ENCODE results near the gene NSUN5.
A peak's percentile ranks its signal among the peaks of the same experiment; 100 is the strongest.
"Not testable (repeated sequence)": the region's sequence is repeated elsewhere in the genome, so short reads cannot be mapped to it uniquely, and the experiment has no call there.

NSUN5 gene

DNA sequence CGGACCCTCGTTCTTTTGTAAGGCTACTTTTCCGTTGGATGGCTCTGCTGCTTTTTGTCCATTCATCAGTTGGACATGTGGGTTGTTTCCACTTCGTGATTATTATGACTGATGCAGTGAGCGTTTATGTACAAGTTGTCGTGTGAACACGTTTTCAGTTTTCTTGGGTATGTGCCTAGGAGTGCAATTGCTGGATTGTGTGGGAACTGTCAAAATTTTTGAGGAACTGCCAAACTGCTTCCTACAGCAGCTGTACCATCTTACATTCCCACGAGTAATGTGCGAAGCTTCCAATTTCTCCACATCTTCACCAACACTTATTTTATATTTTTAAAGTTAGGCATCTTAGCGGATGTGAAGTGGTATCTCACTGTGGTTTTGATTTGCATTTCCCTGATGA is 29.7 kb upstream of the NSUN5 start:
- Mint-ChIP-seq H3K36me3 (no peaks in the 10 kb centered on the region), H3K4me3 (no peak overlapping the region), H3K4me1 (ENCODE audit: low read depth) (no peaks in the 10 kb centered on the region), H3K27me3 (no peaks in the 10 kb centered on the region), H3K27ac (no peak overlapping the region), H3K9me3 (ENCODE audit: low read depth) (no peaks in the 10 kb centered on the region)

GRCh38 chr7:73332447-73332846 is 23.8 kb upstream of the NSUN5 start:
- Mint-ChIP-seq H3K36me3 (no peaks in the 10 kb centered on the region), H3K4me1 (ENCODE audit: low read depth) (no peaks in the 10 kb centered on the region), H3K9me3 (ENCODE audit: low read depth) (no peaks in the 10 kb centered on the region), H3K27ac (no peak overlapping the region), H3K4me3 (no peak overlapping the region), H3K27me3 (no peaks in the 10 kb centered on the region)

GRCh38 chr7:73330772-73331171 is 22.1 kb upstream of the NSUN5 start:
- Mint-ChIP-seq H3K9me3 (ENCODE audit: low read depth) (no peaks in the 10 kb centered on the region), H3K27me3 (no peaks in the 10 kb centered on the region), H3K36me3 (no peaks in the 10 kb centered on the region), H3K4me3 (no peak overlapping the region), H3K4me1 (ENCODE audit: low read depth) (no peaks in the 10 kb centered on the region), H3K27ac (no peak overlapping the region)

DNA sequence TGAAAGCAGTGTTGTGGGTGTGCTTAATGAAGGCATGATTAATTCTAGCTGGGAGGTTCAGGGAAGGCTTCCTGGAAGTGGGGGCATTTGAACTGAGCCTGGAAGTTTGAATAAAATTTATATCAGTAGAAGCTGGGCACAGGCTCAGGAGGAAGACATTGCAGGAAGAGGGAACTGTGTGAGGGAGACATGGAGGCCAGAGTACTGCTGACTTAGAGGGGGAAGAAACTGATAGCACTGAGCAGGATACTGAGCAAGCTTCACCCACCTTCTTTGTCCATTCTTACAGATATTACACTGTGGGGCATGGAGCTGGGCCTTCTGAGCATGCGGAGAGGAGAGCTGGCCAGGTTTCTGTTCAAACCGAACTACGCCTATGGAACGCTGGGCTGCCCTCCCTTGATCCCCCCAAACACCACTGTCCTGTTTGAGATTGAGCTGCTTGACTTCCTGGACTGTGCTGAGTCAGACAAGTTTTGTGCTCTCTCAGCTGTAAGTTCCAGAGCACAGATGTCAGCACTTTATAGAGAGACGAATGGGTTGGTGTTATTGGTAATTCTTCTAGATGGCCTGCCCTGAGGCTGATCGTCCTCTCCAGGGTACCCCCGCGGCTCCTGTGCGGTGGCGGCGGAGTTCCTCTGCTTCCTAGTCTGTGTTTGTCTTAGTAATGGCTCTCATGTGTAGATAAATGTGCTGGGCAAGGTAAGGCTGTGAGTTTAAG is 21.4 kb upstream of the NSUN5 start:
- Mint-ChIP-seq H3K27ac (no peak overlapping the region), H3K9me3 (ENCODE audit: low read depth) (no peaks in the 10 kb centered on the region), H3K4me3 (no peak overlapping the region), H3K36me3 (no peaks in the 10 kb centered on the region), H3K27me3 (no peaks in the 10 kb centered on the region), H3K4me1 (ENCODE audit: low read depth) (no peaks in the 10 kb centered on the region)

DNA sequence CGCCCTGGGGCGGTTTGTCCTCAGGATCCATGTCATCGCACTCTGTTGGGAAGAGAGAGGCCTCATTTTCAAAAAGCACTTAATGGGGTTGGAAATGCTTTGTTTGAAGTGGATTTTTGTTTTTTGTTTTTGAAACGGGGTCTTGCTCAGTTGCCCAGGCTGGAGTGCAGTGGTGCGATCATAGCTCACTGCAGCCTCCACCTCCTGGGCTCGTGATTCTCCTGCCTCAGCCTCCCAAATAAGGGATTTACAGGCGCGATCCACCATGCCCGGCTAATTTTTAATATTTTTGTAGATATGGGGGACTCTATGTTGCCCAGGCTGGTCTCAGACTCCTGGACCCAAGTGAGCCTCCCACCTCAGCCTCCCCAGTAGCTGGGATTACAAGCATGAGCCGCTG is 20.1 kb upstream of the NSUN5 start:
- Mint-ChIP-seq H3K27me3 (no peaks in the 10 kb centered on the region), H3K9me3 (ENCODE audit: low read depth) (no peaks in the 10 kb centered on the region), H3K4me3 (no peak overlapping the region), H3K27ac (no peak overlapping the region), H3K36me3 (no peaks in the 10 kb centered on the region), H3K4me1 (ENCODE audit: low read depth) (peaks cover 5% of the 10 kb centered on the region)

- not testable (repeated sequence) for H3K36me3 Mint-ChIP-seq; H3K27ac Mint-ChIP-seq; H3K27me3 Mint-ChIP-seq; H3K9me3 Mint-ChIP-seq (ENCODE audit: low read depth); H3K4me3 Mint-ChIP-seq; H3K4me1 Mint-ChIP-seq (ENCODE audit: low read depth)
Measured at GRCh38 chr7:73327922-73328321, 19.3 kb upstream of the NSUN5 start, which contains the start of the genes FKBP6 and TRIM50. FKBP6 (plus strand) TSS chr7:73328161; CDS start chr7:73328429, 268 bp downstream. TRIM50 (minus strand) TSS chr7:73328082; CDS start chr7:73324787, 3,295 bp downstream.

DNA sequence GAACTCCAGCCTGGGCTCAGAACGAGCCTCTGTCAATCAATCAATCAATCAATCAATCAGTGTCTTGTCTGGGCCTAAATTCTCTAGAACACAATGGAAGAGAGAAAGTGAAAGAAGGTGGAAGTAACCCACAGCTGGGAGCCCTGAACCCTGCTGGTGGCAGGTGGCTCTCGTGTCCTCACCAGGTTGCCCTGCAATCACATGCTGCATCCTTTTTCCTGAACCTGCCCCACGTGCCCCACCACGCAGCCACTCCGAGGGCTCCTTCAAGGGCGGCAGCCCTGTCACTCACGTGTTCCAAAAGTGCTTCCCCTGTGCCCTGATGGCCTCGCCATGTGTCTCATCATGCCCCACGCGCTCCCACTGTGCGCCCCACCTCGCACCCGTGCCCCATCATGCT is 18.8 kb upstream of the NSUN5 start:
- H3K27me3 Mint-ChIP-seq; H3K4me3 Mint-ChIP-seq; H3K27ac Mint-ChIP-seq; H3K9me3 Mint-ChIP-seq (ENCODE audit: low read depth); H3K4me1 Mint-ChIP-seq (ENCODE audit: low read depth); H3K36me3 Mint-ChIP-seq: not testable (repeated sequence)

GRCh38 chr7:73325424-73325823 is 16.8 kb upstream of the NSUN5 start:
- H3K4me1 Mint-ChIP-seq (ENCODE audit: low read depth); H3K36me3 Mint-ChIP-seq; H3K4me3 Mint-ChIP-seq; H3K9me3 Mint-ChIP-seq (ENCODE audit: low read depth); H3K27ac Mint-ChIP-seq; H3K27me3 Mint-ChIP-seq: not testable (repeated sequence)

- not testable (repeated sequence) for H3K27ac Mint-ChIP-seq
Measured at GRCh38 chr7:73324081-73324845, 15.6 kb upstream of the NSUN5 start.

DNA sequence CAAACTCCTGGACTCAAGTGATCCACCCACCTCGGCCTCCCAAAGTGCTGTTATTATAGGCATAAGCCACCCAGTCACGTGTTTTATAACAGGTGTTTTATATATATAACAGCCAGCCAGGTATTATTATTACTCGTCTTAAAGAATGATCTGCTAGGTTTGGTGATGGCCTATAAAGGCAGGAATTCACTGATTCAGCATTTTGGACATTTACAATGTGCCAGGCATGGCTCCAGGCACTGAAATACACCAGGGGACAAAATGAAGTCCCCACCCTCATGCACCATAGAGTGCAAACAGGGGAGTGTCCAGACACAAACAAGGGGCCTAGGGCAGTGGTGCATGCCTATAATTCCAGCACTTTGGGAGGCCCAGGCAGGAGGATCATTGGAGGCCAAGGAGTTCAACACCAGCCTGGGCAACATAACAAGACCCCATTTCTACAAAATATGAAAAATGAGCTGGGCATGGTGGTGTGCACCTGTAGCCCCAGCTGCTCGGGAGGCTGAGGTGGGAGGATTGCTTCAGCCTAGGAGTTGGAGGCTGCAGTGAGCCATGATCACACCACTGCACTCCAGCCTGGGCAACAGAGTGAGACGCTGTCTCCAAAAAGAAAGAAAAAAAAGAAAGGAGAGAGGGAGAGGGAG is 14.9 kb upstream of the NSUN5 start:
- not testable (repeated sequence) for H3K27ac Mint-ChIP-seq; H3K9me3 Mint-ChIP-seq (ENCODE audit: low read depth)
- H3K4me3 Mint-ChIP-seq = peak overlapping the region; percentile 60

More at GRCh38 chr7:73324081-73324845, 15.6 kb upstream of the NSUN5 start:
- not testable (repeated sequence) for H3K36me3 Mint-ChIP-seq; H3K4me1 Mint-ChIP-seq (ENCODE audit: low read depth); H3K9me3 Mint-ChIP-seq (ENCODE audit: low read depth); H3K27me3 Mint-ChIP-seq
- H3K4me3 Mint-ChIP-seq = peak overlapping the region; percentile 60

DNA sequence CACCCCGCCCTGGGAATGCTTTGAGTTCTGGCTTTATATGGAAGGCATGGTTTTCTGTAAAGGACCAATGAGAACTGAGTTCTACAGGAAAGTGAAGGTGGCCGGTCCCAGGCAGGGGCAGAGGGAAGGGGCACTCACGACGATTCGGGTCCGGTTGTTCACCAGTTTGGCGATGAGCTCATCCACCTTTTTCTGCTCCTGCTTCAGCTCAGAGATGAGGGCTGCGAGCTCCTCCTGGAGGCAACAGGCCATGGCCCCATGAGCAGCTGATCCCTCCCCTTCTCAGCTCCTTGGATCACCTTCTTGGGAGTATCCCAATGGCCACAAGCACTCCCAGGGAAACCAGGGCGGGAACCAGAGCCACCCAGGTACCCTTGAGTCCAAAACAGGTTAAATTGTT is 11.4 kb upstream of the NSUN5 start:
- not testable (repeated sequence) for H3K9me3 Mint-ChIP-seq (ENCODE audit: low read depth); H3K4me1 Mint-ChIP-seq (ENCODE audit: low read depth); H3K4me3 Mint-ChIP-seq; H3K27me3 Mint-ChIP-seq; H3K27ac Mint-ChIP-seq; H3K36me3 Mint-ChIP-seq

More for the DNA sequence above, 14.9 kb upstream of the NSUN5 start:
- H3K36me3 Mint-ChIP-seq; H3K4me1 Mint-ChIP-seq (ENCODE audit: low read depth); H3K27me3 Mint-ChIP-seq: not testable (repeated sequence)

DNA sequence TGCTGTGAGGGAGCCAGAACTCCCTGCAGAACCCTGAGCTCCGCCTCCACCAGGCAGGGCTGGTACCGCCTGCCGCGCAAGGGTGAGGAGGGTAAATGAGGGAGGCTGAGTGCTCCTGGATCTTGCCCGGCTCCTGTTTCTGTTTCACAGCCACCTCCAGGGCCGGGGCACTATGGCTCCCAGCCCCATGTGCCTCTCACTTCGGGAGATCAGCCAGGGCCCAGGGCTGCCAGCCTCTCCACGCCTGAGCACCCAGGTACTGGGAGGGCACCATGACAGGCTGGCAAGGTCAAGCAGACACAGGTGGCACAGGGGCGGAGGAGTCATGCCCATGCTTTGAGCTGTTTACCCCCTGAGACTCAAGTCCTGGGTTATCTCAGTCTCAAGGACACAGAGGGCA is 10.9 kb upstream of the NSUN5 start:
- H3K4me3 Mint-ChIP-seq; H3K9me3 Mint-ChIP-seq (ENCODE audit: low read depth); H3K27me3 Mint-ChIP-seq; H3K36me3 Mint-ChIP-seq; H3K4me1 Mint-ChIP-seq (ENCODE audit: low read depth); H3K27ac Mint-ChIP-seq: not testable (repeated sequence)

DNA sequence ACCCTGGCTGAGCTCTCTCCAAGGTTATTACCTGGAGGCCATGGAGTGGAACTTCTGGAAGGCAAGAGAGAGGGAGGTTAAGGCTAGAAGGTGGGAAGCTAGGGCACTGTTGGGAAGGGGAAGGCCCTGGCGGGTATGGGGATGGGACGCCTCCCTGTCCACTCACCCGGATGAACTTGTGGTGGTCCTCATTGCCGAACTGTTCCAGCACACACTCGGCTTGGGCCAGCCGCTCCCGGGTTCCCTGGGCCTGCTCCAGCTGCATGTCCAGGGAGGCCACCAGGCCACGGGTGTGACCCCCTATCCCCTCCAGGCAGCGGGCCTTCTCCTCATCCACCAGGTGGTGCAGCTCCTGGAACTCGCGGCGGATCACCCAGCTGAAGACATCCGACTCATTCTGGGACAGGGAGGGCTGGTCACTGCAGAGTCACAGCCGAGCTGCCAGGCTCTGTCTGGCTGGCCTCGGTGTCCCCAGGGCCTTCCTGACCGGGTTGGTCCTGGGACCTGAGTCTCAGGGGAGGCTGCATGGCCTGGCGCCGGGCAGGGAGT is 10.1 kb upstream of the NSUN5 start:
- not testable (repeated sequence) for H3K4me3 Mint-ChIP-seq; H3K9me3 Mint-ChIP-seq (ENCODE audit: low read depth); H3K27ac Mint-ChIP-seq; H3K4me1 Mint-ChIP-seq (ENCODE audit: low read depth); H3K36me3 Mint-ChIP-seq; H3K27me3 Mint-ChIP-seq

DNA sequence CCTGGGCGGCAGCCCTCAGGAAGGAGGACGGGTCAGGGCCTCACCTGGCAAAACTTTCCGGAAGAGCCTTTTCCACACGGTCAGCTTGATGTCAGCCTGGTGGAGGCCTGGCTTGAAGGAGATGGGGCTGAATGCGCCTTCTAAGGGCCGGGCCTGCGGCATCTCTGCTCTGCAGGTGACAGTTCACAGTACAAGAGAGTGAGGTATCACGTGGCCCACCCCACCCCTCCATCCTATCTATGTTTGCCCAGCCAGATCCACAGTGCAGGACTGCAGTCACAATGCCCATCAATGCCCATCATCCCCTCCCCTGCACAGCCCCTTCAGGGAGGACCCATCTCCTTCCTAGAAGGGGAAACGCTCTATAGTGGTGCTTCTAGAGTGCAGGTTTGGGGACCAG is 7.9 kb upstream of the NSUN5 start:
- H3K36me3 Mint-ChIP-seq = no peaks in the 10 kb centered on the region
- H3K27me3 Mint-ChIP-seq = no peaks in the 10 kb centered on the region
- no peaks in the 10 kb centered on the region for H3K9me3 Mint-ChIP-seq (ENCODE audit: low read depth)
- no peak overlapping the region for H3K4me3 Mint-ChIP-seq
- no peaks in the 10 kb centered on the region for H3K4me1 Mint-ChIP-seq (ENCODE audit: low read depth)
- no peak overlapping the region for H3K27ac Mint-ChIP-seq

DNA sequence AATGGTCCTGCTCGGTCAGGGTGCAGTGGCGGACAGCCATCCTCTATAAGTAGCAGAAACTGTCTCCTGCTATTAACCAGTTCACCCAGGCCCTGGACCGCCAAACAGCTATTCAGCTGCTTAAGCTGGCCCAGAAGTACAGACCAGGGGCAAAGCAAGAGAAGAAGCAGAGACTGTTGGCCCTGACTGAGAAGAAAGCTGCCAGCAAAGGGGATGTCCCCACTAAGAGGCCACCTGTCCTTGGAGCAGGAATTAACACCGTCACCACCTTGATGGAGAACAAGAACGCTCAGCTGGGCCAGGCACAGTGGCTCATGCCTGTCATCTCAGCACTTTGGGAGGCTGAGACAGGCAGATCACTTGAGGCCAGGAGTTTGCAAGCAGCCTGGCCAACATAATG is 5.6 kb upstream of the NSUN5 start:
- no peak overlapping the region for H3K27ac Mint-ChIP-seq
- no peaks in the 10 kb centered on the region for H3K27me3 Mint-ChIP-seq
- no peaks in the 10 kb centered on the region for H3K9me3 Mint-ChIP-seq (ENCODE audit: low read depth)
- H3K36me3 Mint-ChIP-seq = no peaks in the 10 kb centered on the region
- no peak overlapping the region for H3K4me3 Mint-ChIP-seq
- H3K4me1 Mint-ChIP-seq (ENCODE audit: low read depth) = peaks cover 2% of the 10 kb centered on the region
